Measurements from ENCODE around the gene VSTM4. TPM values are rescaled to one million over a fixed set of nuclear protein-coding genes. Genes with fewer than 3 reads are reported as not detected.

VSTM4 gene
- total RNA-seq, 1 donor from 2014 or later: 0.22 TPM

- H3K27me3 Mint-ChIP-seq: peaks cover 22% of the 10 kb centered on the region
- H3K9me3 Mint-ChIP-seq (ENCODE audit: low read depth): no peaks in the 10 kb centered on the region
- no peak overlapping the region for H3K4me3 Mint-ChIP-seq (ENCODE audit: low read depth)
- no peaks in the 10 kb centered on the region for H3K36me3 Mint-ChIP-seq (ENCODE audit: insufficient read depth)
- DNase-seq (ENCODE audit: low spot score, unreplicated experiment): no peak
- H3K4me1 Mint-ChIP-seq (ENCODE audit: low read depth): no peaks in the 10 kb centered on the region
- TF ChIP-seq CTCF (IDR thresholded peaks at IDR 0.05; ENCODE audit: unreplicated experiment): no peak
- no peak overlapping the region for H3K27ac Mint-ChIP-seq
Measured at GRCh38 chr10:49010295-49010694, 105.0 kb downstream of the VSTM4 start.

GRCh38 chr10:49009199-49009979 lies 105.9 kb downstream of the VSTM4 start:
- Mint-ChIP-seq H3K9me3 (ENCODE audit: low read depth) (no peaks in the 10 kb centered on the region), H3K27me3 (peaks cover 19% of the 10 kb centered on the region), H3K4me1 (ENCODE audit: low read depth) (no peaks in the 10 kb centered on the region), H3K36me3 (ENCODE audit: insufficient read depth) (no peaks in the 10 kb centered on the region), H3K4me3 (ENCODE audit: low read depth) (no peak overlapping the region), H3K27ac (no peak overlapping the region)
- no peak for TF ChIP-seq CTCF (IDR thresholded peaks at IDR 0.05; ENCODE audit: unreplicated experiment)
- no peak for DNase-seq (ENCODE audit: low spot score, unreplicated experiment)

- H3K27ac Mint-ChIP-seq: no peak overlapping the region
- no peak for TF ChIP-seq CTCF (IDR thresholded peaks at IDR 0.05; ENCODE audit: unreplicated experiment)
- H3K9me3 Mint-ChIP-seq (ENCODE audit: low read depth): no peaks in the 10 kb centered on the region
- H3K36me3 Mint-ChIP-seq (ENCODE audit: insufficient read depth): no peaks in the 10 kb centered on the region
- peaks cover 14% of the 10 kb centered on the region for H3K27me3 Mint-ChIP-seq
- no peaks in the 10 kb centered on the region for H3K4me1 Mint-ChIP-seq (ENCODE audit: low read depth)
- H3K4me3 Mint-ChIP-seq (ENCODE audit: low read depth): no peak overlapping the region
- no peak for DNase-seq (ENCODE audit: low spot score, unreplicated experiment)
Measured at GRCh38 chr10:49008505-49009198, 106.7 kb downstream of the VSTM4 start.

GRCh38 chr10:49008091-49008490 lies 107.2 kb downstream of the VSTM4 start:
- no peak for TF ChIP-seq CTCF (IDR thresholded peaks at IDR 0.05; ENCODE audit: unreplicated experiment)
- H3K4me1 Mint-ChIP-seq (ENCODE audit: low read depth): no peaks in the 10 kb centered on the region
- no peaks in the 10 kb centered on the region for H3K36me3 Mint-ChIP-seq (ENCODE audit: insufficient read depth)
- no peak overlapping the region for H3K4me3 Mint-ChIP-seq (ENCODE audit: low read depth)
- H3K27me3 Mint-ChIP-seq: peaks cover 9% of the 10 kb centered on the region
- no peak for DNase-seq (ENCODE audit: low spot score, unreplicated experiment)
- H3K9me3 Mint-ChIP-seq (ENCODE audit: low read depth): no peaks in the 10 kb centered on the region
- H3K27ac Mint-ChIP-seq: no peak overlapping the region

GRCh38 chr10:49007129-49007528 lies 108.2 kb downstream of the VSTM4 start:
- DNase-seq (ENCODE audit: low spot score, unreplicated experiment): no peak
- peaks cover 3% of the 10 kb centered on the region for H3K27me3 Mint-ChIP-seq
- no peak overlapping the region for H3K4me3 Mint-ChIP-seq (ENCODE audit: low read depth)
- no peaks in the 10 kb centered on the region for H3K9me3 Mint-ChIP-seq (ENCODE audit: low read depth)
- H3K27ac Mint-ChIP-seq: no peak overlapping the region
- H3K36me3 Mint-ChIP-seq (ENCODE audit: insufficient read depth): no peaks in the 10 kb centered on the region
- no peaks in the 10 kb centered on the region for H3K4me1 Mint-ChIP-seq (ENCODE audit: low read depth)
- TF ChIP-seq CTCF (IDR thresholded peaks at IDR 0.05; ENCODE audit: unreplicated experiment): no peak

Data from progenitor cell of endocrine pancreas (in vitro differentiated cells).